Upper lobe of left lung (tissue), 6 donors: Measurements from ENCODE around the gene ADAM15. TPM values are rescaled to one million over a fixed set of nuclear protein-coding genes. Genes with fewer than 3 reads are reported as not detected.

ENCODE experiments used
- ATAC-seq, 2 donors: fragments of 200-7000 bp; cut with Tn5 transposase; one replicate each; pipeline ENCODE4 v1.9.1; 2022; ENCODE audit warnings: mild to moderate bottlenecking in 2 of 2, moderate library complexity in 2 of 2; ENCODE audit not compliant: low FRiP score in 2 of 2
- DNase-seq, 2 donors: peaks; one replicate each; pipeline ENCODE4 v3.0.0-alpha.2; 2019 to 2020
- H3K27ac ChIP-seq, 4 donors: fragments of 200-600 bp; sonication (generic); one replicate each; pipeline ENCODE4 v1.5.1; 2016 to 2019
- H3K27me3 ChIP-seq, 4 donors: fragments of 200-600 bp; sonication (generic); one replicate each; pipeline ENCODE4 v1.5.1; 2017 to 2019
- H3K36me3 ChIP-seq, 4 donors: fragments of 200-600 bp; sonication (generic); one replicate each; pipeline ENCODE4 v1.5.1; 2016 to 2019
- H3K4me1 ChIP-seq, 4 donors: fragments of 200-600 bp; sonication (generic); one replicate each; pipeline ENCODE4 v1.5.1; 2018 to 2019
- H3K4me3 ChIP-seq, 4 donors: fragments of 200-600 bp; sonication (generic); one replicate each; pipeline ENCODE4 v1.5.1; 2017 to 2019; ENCODE audit warnings: mild to moderate bottlenecking in 2 of 4, moderate library complexity in 1 of 4
- H3K9me3 ChIP-seq, 4 donors: fragments of 200-600 bp; sonication (generic); one replicate each; pipeline ENCODE4 v1.5.1; 2018 to 2019
- CTCF ChIP-seq, 6 experiments: fragments of 450-650 bp in 4 of 6; fragments of 200-600 bp in 2 of 6; sonication (generic) in 2 of 6; IDR thresholded peaks; one replicate each; pipeline ENCODE4 v1.5.1; 2016 to 2019; ENCODE audit warnings: antibody characterized with exemption in 6 of 6
- EP300 ChIP-seq, 4 donors: sonication (generic); formaldehyde crosslinking; IDR thresholded peaks; one replicate each; pipeline ENCODE4 v1.5.1; 2017; ENCODE audit warnings: antibody characterized with exemption in 4 of 4, control low read depth in 2 of 4
- POLR2A ChIP-seq, 4 donors: fragments of 450-650 bp; IDR thresholded peaks; one replicate each; pipeline ENCODE4 v1.5.1; 2016 to 2017; ENCODE audit warnings: antibody characterized with exemption in 4 of 4, mild to moderate bottlenecking in 2 of 4
- POLR2AphosphoS5 ChIP-seq, 2 donors: sonication (generic); formaldehyde crosslinking; IDR thresholded peaks; one replicate each; pipeline ENCODE4 v1.5.1; 2017; ENCODE audit warnings: antibody characterized with exemption in 2 of 2
- WGBS, 2 donors: methylation state at CpG; one replicate each; pipeline ENCODE4 v1.1.5; 2017 to 2018; 5-methylcytosine and 5-hydroxymethylcytosine counted together
- total RNA-seq, 6 donors: library from RNA; depleted of rRNA in 4 of 6; stranded (reverse); fragments of >200 nt in 4 of 6; gene quantifications; one replicate each; pipeline versions ENCODE4 v1.1.0 to v1.2.1, GENCODE V29; 2016 to 2021
- donor health status: DM: no; HTN: no; CAD: no; lungs with moderate emphysema.
- donor health status: DM: no; HTN: yes; CAD: no; lungs with severe emphysema.

ADAM15 gene
- total RNA-seq, 6 donors from 2014 or later = 52.1 to 246 (median 106) TPM

GRCh38 chr1:155015527-155016230 is 35.4 kb upstream of the ADAM15 start:
- 85 to 92% methylated on average over 11 to 15 of the region's 16 CpGs for WGBS, 2 donors
- ATAC-seq (no peak), DNase-seq (no peak)
- H3K4me3 ChIP-seq = no peak overlapping the region
- H3K4me1 ChIP-seq = peaks cover 61 to 68% (median 64%) of the 10 kb centered on the region in 4 donors
- H3K36me3 ChIP-seq = peaks cover 4 to 35% (median 26%) of the 10 kb centered on the region in 4 donors
- peak overlapping the region in 3 of 4 donors; percentile 85 to 88 (median 85) for H3K27ac ChIP-seq
- no peaks in the 10 kb centered on the region for H3K9me3 ChIP-seq
- TF ChIP-seq CTCF (IDR thresholded peaks at IDR 0.05) = no peak
- TF ChIP-seq EP300 (IDR thresholded peaks at IDR 0.05) = no peak
- no peak for TF ChIP-seq POLR2AphosphoS5 (IDR thresholded peaks at IDR 0.05)
- no peak for TF ChIP-seq POLR2A (IDR thresholded peaks at IDR 0.05)
- no peaks in the 10 kb centered on the region for H3K27me3 ChIP-seq

GRCh38 chr1:155016231-155016831 is 34.8 kb upstream of the ADAM15 start:
- ATAC-seq (no peak), DNase-seq (peak in 1 of 2 donors; percentile 79)
- Histone ChIP-seq H3K4me3 (no peak overlapping the region), H3K27ac (peak overlapping the region; percentile 74 to 88 (median 85)), H3K27me3 (no peaks in the 10 kb centered on the region), H3K4me1 (peaks cover 55 to 62% (median 57%) of the 10 kb centered on the region in 4 donors), H3K9me3 (no peaks in the 10 kb centered on the region), H3K36me3 (peaks cover 4 to 29% (median 23%) of the 10 kb centered on the region in 4 donors)
- TF ChIP-seq EP300 (IDR thresholded peaks at IDR 0.05) (no peak), POLR2AphosphoS5 (IDR thresholded peaks at IDR 0.05) (no peak), POLR2A (IDR thresholded peaks at IDR 0.05) (no peak), CTCF (IDR thresholded peaks at IDR 0.05) (no peak)
- 86 to 98% methylated on average over 18 to 26 of the region's 26 CpGs for WGBS, 2 donors

DNA sequence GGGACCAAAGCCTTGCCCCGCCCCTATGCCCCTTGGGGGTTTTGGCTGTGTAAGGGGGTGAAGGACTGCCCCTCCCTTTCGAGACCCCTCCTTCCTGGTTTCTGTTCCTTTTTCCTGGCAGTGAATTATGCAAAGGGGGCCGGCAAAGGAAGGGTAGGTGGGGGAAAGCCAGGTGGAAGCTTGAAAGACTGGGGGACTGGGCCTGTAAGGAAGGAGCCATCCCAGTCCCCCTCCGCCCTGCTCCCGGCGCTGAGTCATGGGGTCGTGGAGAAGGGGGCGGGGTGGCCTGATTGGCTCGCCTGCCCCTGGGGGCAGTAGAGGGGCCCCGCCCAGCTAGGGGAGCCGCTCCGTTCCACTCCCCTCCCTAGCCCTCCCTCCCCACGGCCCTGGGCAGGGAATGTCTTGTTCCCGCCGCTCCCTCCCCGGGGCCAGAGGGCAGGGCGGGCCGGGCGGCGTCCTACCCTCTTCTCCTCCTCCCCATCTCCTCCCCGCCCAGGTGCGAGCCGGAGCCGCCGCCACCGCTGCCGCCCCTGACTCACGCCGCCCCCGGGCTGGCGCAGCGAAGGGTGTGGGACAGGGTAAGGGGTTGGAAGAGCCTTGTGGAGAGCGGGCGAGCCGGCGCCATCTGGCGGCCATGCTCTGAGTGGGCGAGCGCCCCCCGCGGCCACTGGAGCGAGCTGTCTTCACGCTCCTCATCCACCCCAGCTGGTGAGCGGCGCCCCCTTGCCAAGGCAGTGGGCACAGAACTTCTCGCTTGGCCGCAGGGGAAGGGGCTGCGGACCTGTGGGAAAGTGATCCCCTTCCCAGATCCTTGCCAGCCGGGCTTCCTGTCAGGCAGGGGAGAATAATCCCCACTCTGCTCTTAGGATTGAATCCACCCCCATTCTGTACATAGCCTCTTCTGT is 33.8 kb upstream of the ADAM15 start:
- H3K4me3 ChIP-seq = peak overlapping the region in 3 of 4 donors; percentile 27 to 46 (median 44)
- peak; percentile 93 to 96 for ATAC-seq
- WGBS, 2 donors = 7 to 8% methylated on average over 18 to 32 of the region's 49 CpGs

More for the DNA sequence above, 33.8 kb upstream of the ADAM15 start:
- Histone ChIP-seq H3K4me1 (peaks cover 45 to 52% (median 48%) of the 10 kb centered on the region in 4 donors), H3K36me3 (peaks cover 4 to 29% (median 23%) of the 10 kb centered on the region in 4 donors), H3K27ac (peak overlapping the region; percentile 74 to 88 (median 85)), H3K9me3 (no peaks in the 10 kb centered on the region), H3K27me3 (no peaks in the 10 kb centered on the region)
- TF ChIP-seq CTCF (IDR thresholded peaks at IDR 0.05) (peak; percentile 97 to 100 (median 99)), POLR2A (IDR thresholded peaks at IDR 0.05) (peak in 1 of 4 donors; percentile 63), EP300 (IDR thresholded peaks at IDR 0.05) (peak in 2 of 4 donors; percentile 66 to 81), POLR2AphosphoS5 (IDR thresholded peaks at IDR 0.05) (peak; percentile 80 to 83)
- peak; percentile 93 to 97 for DNase-seq
